Neural progenitor cell (in vitro differentiated cells): Measurements from ENCODE around the gene DDX11. TPM values are rescaled to one million over a fixed set of nuclear protein-coding genes. Genes with fewer than 3 reads are reported as not detected.
"Not testable (repeated sequence)": the region's sequence is repeated elsewhere in the genome, so short reads cannot be mapped to it uniquely, and the experiment has no call there.

Source experiments
- DNase-seq: peaks from one replicate; pipeline ENCODE4 v3.0.0-alpha.2; 2016; ENCODE audit warnings: low spot score
- H2AFZ ChIP-seq: fragments of 200-600 bp; sonication (generic); replicated peaks from 2 replicates; pipeline ENCODE4 v1.6.1; 2016; ENCODE audit warnings: antibody characterized with exemption
- H3F3A ChIP-seq: fragments of 200-600 bp; sonication (generic); 2 replicates; pipeline ENCODE4 v1.6.1; 2016; ENCODE audit warnings: antibody characterized with exemption, low read depth
- H3K27ac ChIP-seq: fragments of 200-600 bp; sonication (generic); 2 replicates; pipeline ENCODE4 v1.5.1; 2016; ENCODE audit warnings: mild to moderate bottlenecking
- H3K27me3 ChIP-seq: fragments of 200-600 bp; sonication (generic); 2 replicates; pipeline ENCODE4 v1.6.1; 2016; ENCODE audit warnings: mild to moderate bottlenecking, moderate library complexity
- H3K36me3 ChIP-seq: fragments of 200-600 bp; sonication (generic); 2 replicates; pipeline ENCODE4 v1.5.1; 2016
- H3K4me1 ChIP-seq: fragments of 200-600 bp; sonication (generic); 2 replicates; pipeline ENCODE4 v1.6.1; 2016; ENCODE audit warnings: mixed run types
- H3K4me2 ChIP-seq: fragments of 200-600 bp; sonication (generic); 2 replicates; pipeline ENCODE4 v1.6.1; 2016
- H3K4me3 ChIP-seq: fragments of 200-600 bp; sonication (generic); 2 replicates; pipeline ENCODE4 v1.5.1; 2016
- H3K79me2 ChIP-seq: fragments of 200-600 bp; sonication (generic); 2 replicates; pipeline ENCODE4 v1.6.1; 2016; ENCODE audit warnings: low read depth
- H3K9ac ChIP-seq: fragments of 200-600 bp; sonication (generic); 2 replicates; pipeline ENCODE4 v1.6.1; 2016
- H3K9me3 ChIP-seq: fragments of 200-600 bp; sonication (generic); 2 replicates; pipeline ENCODE4 v1.5.1; 2016; ENCODE audit warnings: low read depth
- H4K20me1 ChIP-seq: fragments of 200-600 bp; sonication (generic); 2 replicates; pipeline ENCODE4 v1.6.1; 2016; ENCODE audit warnings: low read depth
- H3K27ac Mint-ChIP-seq: 3 replicates; pipeline ENCODE4 v1.8.0; 2021; ENCODE audit warnings: mixed read lengths
- H3K27me3 Mint-ChIP-seq: 2 replicates; pipeline ENCODE4 v1.8.0; 2022; ENCODE audit warnings: low read depth, mild to moderate bottlenecking, inconsistent platforms, moderate library complexity, mixed read lengths; ENCODE audit not compliant: insufficient read depth
- H3K36me3 Mint-ChIP-seq: 3 replicates; pipeline ENCODE4 v1.8.0; 2021; ENCODE audit warnings: mixed read lengths
- H3K4me1 Mint-ChIP-seq: 3 replicates; pipeline ENCODE4 v1.8.0; 2021; ENCODE audit warnings: mixed read lengths
- H3K4me3 Mint-ChIP-seq: 3 replicates; pipeline ENCODE4 v1.8.0; 2021; ENCODE audit warnings: mild to moderate bottlenecking, moderate library complexity, mixed read lengths
- H3K9me3 Mint-ChIP-seq: 3 replicates; pipeline ENCODE4 v1.8.0; 2020; ENCODE audit warnings: mixed read lengths
- EZH2 ChIP-seq: fragments of 200-600 bp; sonication (generic); IDR thresholded peaks from 2 replicates; pipeline ENCODE4 v1.6.1; 2017; ENCODE audit warnings: antibody characterized with exemption, mild to moderate bottlenecking, moderate library complexity
- EZH2phosphoT487 ChIP-seq: fragments of 200-600 bp; sonication (generic); IDR thresholded peaks from 2 replicates; pipeline ENCODE4 v1.6.1; 2017; ENCODE audit warnings: antibody characterized with exemption
- total RNA-seq: library from RNA; depleted of rRNA; stranded (reverse); fragments of >200 nt; gene quantifications from 2 replicates; pipeline ENCODE4 v1.2.3, GENCODE V29; 2015; ENCODE audit warnings: low replicate concordance
- TF ChIP-seq, protein P1 (sequence below): fragments of 200-600 bp; sonication (generic); IDR thresholded peaks from 2 replicates; pipeline ENCODE4 v1.5.1; 2017; ENCODE audit warnings: antibody characterized with exemption, mild to moderate bottlenecking

Gene DDX11
- total RNA-seq, 1 donor from 2014 or later: 80.1 TPM

DNA sequence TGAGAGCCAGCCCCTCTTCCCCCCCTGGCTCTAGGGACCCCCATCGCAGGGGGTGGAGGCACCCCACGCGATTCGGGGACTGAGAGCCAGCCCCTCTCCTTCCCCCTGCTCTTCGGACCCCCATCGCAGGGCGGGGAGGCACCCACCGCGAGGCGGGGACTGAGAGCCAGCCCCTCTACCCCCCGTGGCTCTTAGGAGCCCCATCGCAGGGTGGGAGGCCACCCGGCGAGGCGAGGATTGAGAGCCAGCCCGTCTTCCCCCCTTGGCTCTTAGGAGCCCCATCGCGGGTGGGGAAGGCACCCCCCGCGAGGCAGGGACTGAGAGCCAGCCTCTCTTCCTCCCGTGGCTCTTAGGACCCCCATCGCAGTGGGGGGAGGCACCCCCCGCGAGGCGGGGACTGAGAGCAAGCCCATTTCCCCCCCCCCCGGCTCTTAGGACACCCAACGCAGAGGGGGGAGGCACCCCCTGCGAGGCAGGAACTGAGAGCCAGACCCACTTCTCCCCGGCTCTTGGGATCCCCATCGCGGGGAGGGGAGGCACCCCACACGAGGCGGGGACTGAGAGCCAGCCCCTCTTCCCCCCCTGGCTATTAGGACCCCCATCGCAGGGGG lies 45.6 kb downstream of the DDX11 start:
- Histone ChIP-seq H3K9me3 (no peaks in the 10 kb centered on the region), H3K4me3 (peak overlapping the region; percentile 74), H4K20me1 (no peaks in the 10 kb centered on the region), H3K9ac (no peak overlapping the region), H3K27ac (no peak overlapping the region), H3K4me1 (no peaks in the 10 kb centered on the region), H3K36me3 (no peaks in the 10 kb centered on the region), H3K27me3 (peaks cover 42% of the 10 kb centered on the region), H3K4me2 (peak overlapping the region; percentile 93), H2AFZ (peak overlapping the region; percentile 79), H3F3A (peaks cover 9% of the 10 kb centered on the region), H3K79me2 (no peaks in the 10 kb centered on the region)
- H3K4me1 Mint-ChIP-seq: peaks cover 3% of the 10 kb centered on the region
- peak overlapping the region; percentile 81 for H3K4me3 Mint-ChIP-seq
- no peak overlapping the region for H3K27ac Mint-ChIP-seq
- peak; percentile 10 for TF ChIP-seq EZH2
- no peak for TF ChIP-seq EZH2phosphoT487
- no peaks in the 10 kb centered on the region for H3K36me3 Mint-ChIP-seq
- peak; percentile 48 for DNase-seq
- peaks cover 14% of the 10 kb centered on the region for H3K27me3 Mint-ChIP-seq
- H3K9me3 Mint-ChIP-seq: no peaks in the 10 kb centered on the region

DNA sequence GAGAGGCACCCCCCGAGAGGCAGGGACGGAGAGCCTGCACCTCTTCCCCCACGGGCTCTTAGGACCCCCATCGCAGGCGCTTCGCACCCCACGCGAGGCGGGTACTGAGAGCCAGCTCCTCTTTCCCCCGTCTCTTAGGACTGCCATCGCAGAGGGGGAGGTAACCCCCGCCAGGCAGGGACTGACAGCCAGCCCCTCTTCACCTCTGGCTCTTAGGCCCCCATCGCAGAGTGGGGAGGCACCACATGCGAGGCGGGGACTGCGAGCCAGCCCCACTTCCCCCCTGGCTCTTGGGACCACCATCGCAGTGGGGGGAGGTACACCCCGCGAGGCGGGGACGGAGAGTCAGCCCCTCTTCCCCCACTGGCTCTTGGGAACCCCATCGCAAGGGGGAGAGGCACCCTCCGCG lies 46.1 kb downstream of the DDX11 start:
- H3K4me3 ChIP-seq: peak overlapping the region; percentile 74
- Mint-ChIP-seq H3K36me3 (no peaks in the 10 kb centered on the region), H3K4me1 (peaks cover 3% of the 10 kb centered on the region), H3K27ac (no peak overlapping the region), H3K9me3 (no peaks in the 10 kb centered on the region), H3K4me3 (peak overlapping the region; percentile 57), H3K27me3 (peaks cover 14% of the 10 kb centered on the region)
- peaks cover 42% of the 10 kb centered on the region for H3K27me3 ChIP-seq
- no peak for TF ChIP-seq EZH2phosphoT487
- TF ChIP-seq, protein P1, sequence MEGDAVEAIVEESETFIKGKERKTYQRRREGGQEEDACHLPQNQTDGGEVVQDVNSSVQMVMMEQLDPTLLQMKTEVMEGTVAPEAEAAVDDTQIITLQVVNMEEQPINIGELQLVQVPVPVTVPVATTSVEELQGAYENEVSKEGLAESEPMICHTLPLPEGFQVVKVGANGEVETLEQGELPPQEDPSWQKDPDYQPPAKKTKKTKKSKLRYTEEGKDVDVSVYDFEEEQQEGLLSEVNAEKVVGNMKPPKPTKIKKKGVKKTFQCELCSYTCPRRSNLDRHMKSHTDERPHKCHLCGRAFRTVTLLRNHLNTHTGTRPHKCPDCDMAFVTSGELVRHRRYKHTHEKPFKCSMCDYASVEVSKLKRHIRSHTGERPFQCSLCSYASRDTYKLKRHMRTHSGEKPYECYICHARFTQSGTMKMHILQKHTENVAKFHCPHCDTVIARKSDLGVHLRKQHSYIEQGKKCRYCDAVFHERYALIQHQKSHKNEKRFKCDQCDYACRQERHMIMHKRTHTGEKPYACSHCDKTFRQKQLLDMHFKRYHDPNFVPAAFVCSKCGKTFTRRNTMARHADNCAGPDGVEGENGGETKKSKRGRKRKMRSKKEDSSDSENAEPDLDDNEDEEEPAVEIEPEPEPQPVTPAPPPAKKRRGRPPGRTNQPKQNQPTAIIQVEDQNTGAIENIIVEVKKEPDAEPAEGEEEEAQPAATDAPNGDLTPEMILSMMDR: no peak
- H3K79me2 ChIP-seq: no peaks in the 10 kb centered on the region
- no peaks in the 10 kb centered on the region for H3K4me1 ChIP-seq
- H3K36me3 ChIP-seq: no peaks in the 10 kb centered on the region
- H3K9ac ChIP-seq: no peak overlapping the region
- DNase-seq: no peak
- no peak overlapping the region for H2AFZ ChIP-seq
- H3K9me3 ChIP-seq: no peaks in the 10 kb centered on the region
- no peaks in the 10 kb centered on the region for H4K20me1 ChIP-seq
- no peak overlapping the region for H3K27ac ChIP-seq
- peaks cover 9% of the 10 kb centered on the region for H3F3A ChIP-seq
- H3K4me2 ChIP-seq: peak overlapping the region; percentile 93

DNA sequence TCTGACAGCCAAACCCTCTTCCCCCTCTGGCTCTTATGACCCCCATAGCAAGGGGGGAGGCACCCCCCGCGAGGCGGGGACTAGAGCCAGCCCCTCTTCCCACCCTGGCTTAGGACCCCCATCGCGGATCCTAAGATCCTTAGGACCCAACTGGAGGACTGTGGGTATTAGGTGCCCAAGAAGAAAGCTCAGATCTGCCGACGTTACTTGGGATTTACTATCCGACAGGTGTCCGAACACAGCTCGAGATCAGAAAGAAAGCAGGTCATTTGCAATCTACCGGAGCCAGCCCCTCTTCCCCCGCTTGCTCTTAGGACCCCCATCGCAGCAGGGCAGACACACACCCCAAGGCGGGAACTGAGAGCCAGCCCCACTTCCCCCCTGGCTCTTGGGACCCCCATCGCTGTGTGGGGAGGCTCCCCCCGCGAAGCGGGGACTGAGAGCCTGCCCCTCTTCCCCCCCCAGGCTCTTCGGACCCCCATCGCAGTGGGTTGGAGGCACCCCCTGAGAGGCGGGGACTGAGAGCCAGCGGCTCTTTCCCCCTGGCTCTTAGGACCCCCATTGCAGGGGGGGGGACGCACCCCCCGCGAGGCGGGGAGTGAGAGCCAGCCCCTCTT lies 46.8 kb downstream of the DDX11 start:
- Histone ChIP-seq H3K27ac (no peak overlapping the region), H3K9ac (no peak overlapping the region), H3K79me2 (no peaks in the 10 kb centered on the region), H3K4me2 (peak overlapping the region; percentile 81), H3K4me1 (no peaks in the 10 kb centered on the region), H3K27me3 (peaks cover 42% of the 10 kb centered on the region), H3F3A (peaks cover 9% of the 10 kb centered on the region), H3K36me3 (no peaks in the 10 kb centered on the region), H2AFZ (no peak overlapping the region), H3K9me3 (no peaks in the 10 kb centered on the region), H4K20me1 (no peaks in the 10 kb centered on the region), H3K4me3 (peak overlapping the region; percentile 49)
- DNase-seq: peak; percentile 31
- Mint-ChIP-seq H3K9me3 (no peaks in the 10 kb centered on the region), H3K4me1 (peaks cover 3% of the 10 kb centered on the region), H3K36me3 (no peaks in the 10 kb centered on the region), H3K4me3 (peak overlapping the region; percentile 79), H3K27me3 (peaks cover 14% of the 10 kb centered on the region), H3K27ac (no peak overlapping the region)
- TF ChIP-seq EZH2phosphoT487: no peak
- TF ChIP-seq EZH2: no peak
- TF ChIP-seq, protein P1: no peak

DNA sequence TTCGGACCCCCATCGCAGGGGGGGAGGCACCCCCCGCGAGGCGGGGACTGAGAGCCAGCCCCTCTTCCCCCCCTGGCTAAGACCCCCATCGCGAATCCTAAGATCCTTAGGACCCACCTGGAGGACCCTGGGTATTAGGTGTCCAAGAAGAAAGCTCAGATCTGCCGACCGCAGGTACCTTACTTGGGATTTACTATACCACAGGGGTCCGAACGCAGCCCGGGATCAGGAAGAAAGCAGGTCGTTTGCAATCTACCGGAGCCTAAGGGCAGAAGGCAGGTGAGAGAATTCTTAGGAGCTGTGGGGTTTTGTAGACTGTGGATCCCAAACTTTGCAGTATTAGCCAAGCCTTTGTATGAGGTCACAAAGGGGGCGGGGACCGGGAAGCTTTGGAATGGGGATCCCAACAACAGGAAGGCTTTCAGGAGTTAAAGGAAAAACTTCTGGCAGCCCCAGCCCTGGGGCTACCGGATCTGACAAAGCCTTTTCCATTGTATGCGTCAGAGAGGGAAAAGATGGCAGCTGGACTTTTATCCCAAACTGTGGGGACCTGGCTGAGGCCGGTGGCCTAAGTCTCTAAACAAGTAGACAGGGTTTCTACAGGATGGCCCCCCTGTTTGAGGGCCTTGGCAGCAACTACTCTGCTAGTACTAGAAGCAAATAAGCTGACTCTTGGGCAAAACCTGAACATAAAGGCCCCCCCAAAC lies 47.5 kb downstream of the DDX11 start:
- H3K79me2 ChIP-seq, H3K9me3 Mint-ChIP-seq, H3K4me1 ChIP-seq, H4K20me1 ChIP-seq, H3K36me3 ChIP-seq, H3K27ac Mint-ChIP-seq, H3K9me3 ChIP-seq, H3K9ac ChIP-seq, H3K4me3 Mint-ChIP-seq, H3F3A ChIP-seq, H3K4me1 Mint-ChIP-seq, H3K27ac ChIP-seq, H2AFZ ChIP-seq, H3K36me3 Mint-ChIP-seq: not testable (repeated sequence)
- peaks cover 12% of the 10 kb centered on the region for H3K27me3 Mint-ChIP-seq
- DNase-seq: peak; percentile 53
- Histone ChIP-seq H3K4me3 (peak overlapping the region; percentile 49), H3K27me3 (peaks cover 38% of the 10 kb centered on the region), H3K4me2 (peak overlapping the region; percentile 81)
